HuH-7 (cell line): ENCODE measurements around the gene OR2T29.
"Not testable (repeated sequence)": the region's sequence is repeated elsewhere in the genome, so short reads cannot be mapped to it uniquely, and the experiment has no call there.

Experiments
- DNase-seq: peaks from one replicate; pipeline ENCODE4 v3.0.0; 2011; ENCODE audit warnings: low spot score

The OR2T29 gene

DNA sequence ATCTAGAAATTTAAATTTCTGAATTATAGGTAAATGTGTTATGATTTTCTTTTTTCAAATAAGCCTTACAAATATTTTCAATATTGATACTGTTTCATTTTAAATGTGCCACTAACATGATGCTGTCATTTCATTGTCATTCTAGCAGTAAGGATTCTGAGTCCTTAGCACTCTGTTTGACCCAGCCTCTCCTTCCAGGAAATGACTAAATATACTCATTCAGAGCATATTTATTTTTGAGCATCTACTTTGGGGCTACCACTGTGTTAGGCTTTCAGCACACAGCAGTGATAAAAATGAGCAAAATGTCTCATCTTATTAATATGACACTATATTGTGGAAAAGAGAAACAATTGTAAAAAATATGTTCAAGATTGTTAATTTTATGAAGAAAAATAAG, 52.4 kb downstream of the OR2T29 start:
- not testable (repeated sequence) for DNase-seq

DNA sequence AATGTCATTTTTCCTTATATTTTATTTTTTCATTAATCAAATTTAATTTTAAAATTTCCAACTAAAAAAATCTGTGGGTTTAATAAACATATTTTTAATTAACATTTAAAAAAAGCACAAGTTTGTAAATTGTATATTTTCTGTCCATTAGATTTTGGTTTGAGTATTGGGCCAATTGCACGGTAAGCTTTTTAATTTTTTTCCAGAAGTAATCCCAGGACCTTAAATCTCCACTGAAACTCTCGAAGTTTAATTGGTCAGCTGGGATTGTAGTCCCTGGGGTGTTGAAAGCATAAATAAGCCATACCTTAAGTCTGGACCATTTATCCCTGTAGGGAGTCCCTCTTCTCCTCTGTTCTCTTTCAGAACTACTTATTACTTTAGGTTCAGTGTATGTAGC, 54.8 kb downstream of the OR2T29 start, which contains the start of gene OR2G6:
OR2G6 (plus strand) TSS at position 301 of the 400 bp plus-strand sequence. CDS start 13,574 bp downstream, outside the sequence.
- DNase-seq = not testable (repeated sequence)
